Lower lobe of right lung (tissue), 2 donors: ENCODE measurements around the gene BMP7. TPM values are rescaled to one million over a fixed set of nuclear protein-coding genes. Genes with fewer than 3 reads are reported as not detected.

Experiments
- ATAC-seq, 2 donors: fragments of 200-7000 bp; cut with Tn5 transposase; one replicate each; pipeline ENCODE4 v1.9.1; 2020 to 2022; ENCODE audit warnings: mild to moderate bottlenecking in 2 of 2, moderate library complexity in 2 of 2
- DNase-seq: peaks from one replicate; pipeline ENCODE4 v3.0.0-alpha.2; 2020
- H3K27ac ChIP-seq: fragments of 200-600 bp; one replicate; pipeline ENCODE4 v1.8.0; 2022
- H3K27me3 ChIP-seq: fragments of 200-600 bp; one replicate; pipeline ENCODE4 v1.8.0; 2022; ENCODE audit warnings: low read depth
- H3K36me3 ChIP-seq: fragments of 200-600 bp; one replicate; pipeline ENCODE4 v1.8.0; 2022; ENCODE audit warnings: mild to moderate bottlenecking
- H3K4me1 ChIP-seq: fragments of 200-600 bp; one replicate; pipeline ENCODE4 v1.8.0; 2022
- H3K4me3 ChIP-seq: fragments of 200-600 bp; one replicate; pipeline ENCODE4 v1.8.0; 2022; ENCODE audit warnings: mild to moderate bottlenecking
- H3K9me3 ChIP-seq: fragments of 200-600 bp; one replicate; pipeline ENCODE4 v1.8.0; 2022
- CTCF ChIP-seq: fragments of 200-600 bp; IDR thresholded peaks from one replicate; pipeline ENCODE4 v1.8.0; 2022; ENCODE audit warnings: antibody characterized with exemption, mild to moderate bottlenecking
- intact Hi-C: fragments of 100-400 bp; cut with DNase I; formaldehyde crosslinking; loops from one replicate; pipeline ENCODE4 v1.11.0; 2022
- total RNA-seq: library from RNA; stranded (reverse); fragmentation: NEBNext Ultra II Directional; extraction: Animal tissue kit (Norgen Biotek cat#: 25700); gene quantifications from one replicate; pipeline ENCODE4 v1.2.1, GENCODE V29; 2021
- donor health status: DM: no; HTN: yes; CAD: no; lungs with severe emphysema.

Gene BMP7
- total RNA-seq, 1 donor from 2014 or later, result 0.74 TPM

- no peaks in the 10 kb centered on the region for H3K4me1 ChIP-seq
- TF ChIP-seq CTCF, result no peak
- no peak overlapping the region for H3K4me3 ChIP-seq
- H3K27ac ChIP-seq, result no peak overlapping the region
- no peaks in the 10 kb centered on the region for H3K9me3 ChIP-seq
- intact Hi-C loops, result no loop called here
- no peaks in the 10 kb centered on the region for H3K27me3 ChIP-seq
- no peaks in the 10 kb centered on the region for H3K36me3 ChIP-seq
- ATAC-seq (peak in 1 of 2 donors; percentile 31), DNase-seq (no peak)
Measured at GRCh38 chr20:57210054-57210910, 56.2 kb downstream of the BMP7 start.

GRCh38 chr20:57209413-57209812 lies 57.0 kb downstream of the BMP7 start:
- intact Hi-C loops, result no loop called here
- DNase-seq (no peak), ATAC-seq (no peak)
- Histone ChIP-seq H3K4me3 (no peak overlapping the region), H3K27me3 (no peaks in the 10 kb centered on the region), H3K27ac (no peak overlapping the region), H3K9me3 (no peaks in the 10 kb centered on the region), H3K4me1 (no peaks in the 10 kb centered on the region), H3K36me3 (no peaks in the 10 kb centered on the region)
- TF ChIP-seq CTCF, result no peak

- Histone ChIP-seq H3K36me3 (no peaks in the 10 kb centered on the region), H3K4me1 (no peaks in the 10 kb centered on the region), H3K27me3 (no peaks in the 10 kb centered on the region), H3K4me3 (no peak overlapping the region), H3K27ac (no peak overlapping the region), H3K9me3 (no peaks in the 10 kb centered on the region)
- no peak for DNase-seq
- ATAC-seq, result no peak
- intact Hi-C loops, result no loop called here
- TF ChIP-seq CTCF, result no peak
Measured at GRCh38 chr20:57208198-57208597, 58.2 kb downstream of the BMP7 start.

GRCh38 chr20:57207251-57207650 lies 59.2 kb downstream of the BMP7 start:
- no peaks in the 10 kb centered on the region for H3K9me3 ChIP-seq
- H3K27ac ChIP-seq, result no peak overlapping the region
- no peak for ATAC-seq
- H3K36me3 ChIP-seq, result no peaks in the 10 kb centered on the region
- H3K4me3 ChIP-seq, result no peak overlapping the region
- DNase-seq, result no peak
- no peaks in the 10 kb centered on the region for H3K27me3 ChIP-seq
- no peak for TF ChIP-seq CTCF
- intact Hi-C loops, result no loop called here
- no peaks in the 10 kb centered on the region for H3K4me1 ChIP-seq

GRCh38 chr20:57205606-57206219 lies 60.7 kb downstream of the BMP7 start:
- Histone ChIP-seq H3K4me1 (no peaks in the 10 kb centered on the region), H3K27ac (no peak overlapping the region), H3K27me3 (no peaks in the 10 kb centered on the region), H3K4me3 (no peak overlapping the region), H3K9me3 (no peaks in the 10 kb centered on the region), H3K36me3 (no peaks in the 10 kb centered on the region)
- intact Hi-C loops, result no loop called here
- ATAC-seq (peak in 1 of 2 donors; percentile 34), DNase-seq (no peak)
- TF ChIP-seq CTCF, result no peak
